H1 (cell line): ENCODE results near the gene SMCHD1. TPM values are rescaled to one million over a fixed set of nuclear protein-coding genes. Genes with fewer than 3 reads are reported as not detected.

ENCODE experiments used
- CTCF ChIA-PET: fragments of 300-600 bp; sonication (Branson Sonifier 250); formaldehyde crosslinking; loops from one replicate; lab custom pipeline; 2021; ENCODE audit not compliant: partially characterized antibody; lab: Charles Lee
- POLR2A ChIA-PET: fragments of 300-600 bp; sonication (Branson Sonifier 250); formaldehyde crosslinking; loops from one replicate; lab custom pipeline; 2021; ENCODE audit warnings: inconsistent platforms; ENCODE audit not compliant: partially characterized antibody; lab: Charles Lee
- DNase-seq, 2 experiments: peaks; one replicate each; pipeline versions ENCODE4 v3.0.0 to v3.0.0-alpha.2; 2010 to 2022; ENCODE audit warnings: low spot score in 2 of 2, low read depth in 1 of 2, mixed read lengths in 1 of 2
- FAIRE-seq: peaks from 2 replicates; lab custom pipeline; 2011; peaks lifted over from hg19 to GRCh38; lab: Jason Lieb, UNC
- H2AFZ ChIP-seq: 2 replicates; pipeline ENCODE4 v1.8.1; 2012; ENCODE audit warnings: low read length, inconsistent platforms
- H2AK5ac ChIP-seq: 2 replicates; pipeline ENCODE4 v1.6.1; 2013; ENCODE audit warnings: low read depth, low read length
- H2BK120ac ChIP-seq: replicated peaks from 2 replicates; pipeline ENCODE3; 2013; ENCODE audit warnings: low read depth, low read length, inconsistent platforms
- H2BK12ac ChIP-seq: 2 replicates; pipeline ENCODE4 v1.6.1; 2013; ENCODE audit warnings: low read depth, low read length
- H2BK15ac ChIP-seq: 2 replicates; pipeline ENCODE4 v1.6.1; 2013; ENCODE audit warnings: low read length
- H2BK20ac ChIP-seq: 2 replicates; pipeline ENCODE4 v1.6.1; 2013; ENCODE audit warnings: low read length
- H2BK5ac ChIP-seq: 2 replicates; pipeline ENCODE4 v1.6.1; 2013; ENCODE audit warnings: low read depth, low read length
- H3K14ac ChIP-seq: 2 replicates; pipeline ENCODE4 v1.6.1; 2013; ENCODE audit warnings: inconsistent platforms; ENCODE audit not compliant: insufficient read length
- H3K18ac ChIP-seq: 2 replicates; pipeline ENCODE4 v1.6.1; 2013; ENCODE audit warnings: low read length; ENCODE audit errors: extremely low read depth
- H3K23ac ChIP-seq: 2 replicates; pipeline ENCODE4 v1.6.1; 2013; ENCODE audit warnings: inconsistent platforms; ENCODE audit not compliant: insufficient read length
- H3K23me2 ChIP-seq: 2 replicates; pipeline ENCODE4 v1.6.1; 2013; ENCODE audit warnings: low read depth, low read length
- H3K27ac ChIP-seq: 2 replicates; pipeline ENCODE4 v1.6.1; 2011; ENCODE audit warnings: low read depth, low read length, inconsistent platforms
- H3K27me3 ChIP-seq, 4 experiments: replicated peaks in 1 of 4; 1 replicate in 1 of 4; 2 replicates in 3 of 4; pipeline versions ENCODE4 v1.6.1 to v1.8.1; 2011 to 2013; ENCODE audit warnings: low read length in 3 of 4, mild to moderate bottlenecking in 3 of 4, inconsistent platforms in 2 of 4, mixed read lengths in 2 of 4, moderate library complexity in 1 of 4; ENCODE audit not compliant: control insufficient read depth in 3 of 4, insufficient read depth in 3 of 4; ENCODE audit errors: extremely low read depth in 1 of 4
- H3K36me3 ChIP-seq, 4 experiments: 2 replicates each; pipeline versions ENCODE4 v1.6.1 to v1.8.1; 2011 to 2013; ENCODE audit warnings: mild to moderate bottlenecking in 4 of 4, low read length in 3 of 4, moderate library complexity in 2 of 4, control low read depth in 1 of 4, inconsistent platforms in 1 of 4; ENCODE audit not compliant: insufficient read depth in 4 of 4, control insufficient read depth in 2 of 4
- H3K4ac ChIP-seq: replicated peaks from 2 replicates; pipeline ENCODE3; 2013; ENCODE audit warnings: low read length, low read depth, mixed read lengths, inconsistent platforms; ENCODE audit not compliant: insufficient read length
- H3K4me1 ChIP-seq, 4 experiments: replicated peaks in 1 of 4; 1 replicate in 1 of 4; 2 replicates in 3 of 4; pipeline versions ENCODE4 v1.6.1 to v1.8.1; 2011 to 2013; ENCODE audit warnings: low read length in 3 of 4, inconsistent platforms in 2 of 4, mixed read lengths in 1 of 4; ENCODE audit not compliant: insufficient read depth in 4 of 4, control insufficient read depth in 3 of 4
- H3K4me2 ChIP-seq, 2 experiments: 2 replicates each; pipeline versions ENCODE4 v1.6.1 to v1.8.1; 2011 to 2013; ENCODE audit warnings: low read depth in 2 of 2, low read length in 2 of 2, control low read depth in 1 of 2, inconsistent platforms in 1 of 2, mild to moderate bottlenecking in 1 of 2; ENCODE audit not compliant: insufficient read depth in 1 of 2
- H3K4me3 ChIP-seq, 4 experiments: fragments of 200-600, 300-600 bp in 1 of 4; sonication (generic), shearing (Covaris generic), sonication (Bioruptor Twin) in 1 of 4; 2 replicates each; pipeline versions ENCODE4 v1.5.1 to v1.8.1; 2011 to 2016; ENCODE audit warnings: low read length in 4 of 4, low read depth in 3 of 4, control low read depth in 2 of 4, inconsistent platforms in 2 of 4, mild to moderate bottlenecking in 2 of 4, mixed read lengths in 1 of 4, moderate library complexity in 1 of 4; ENCODE audit not compliant: insufficient read depth in 2 of 4; ENCODE audit errors: extremely low read depth in 1 of 4
- H3K56ac ChIP-seq: replicated peaks from 2 replicates; pipeline ENCODE3; 2013; ENCODE audit warnings: low read depth, mild to moderate bottlenecking, mixed read lengths, low read length, inconsistent platforms; ENCODE audit not compliant: insufficient read length
- H3K79me1 ChIP-seq: 2 replicates; pipeline ENCODE4 v1.6.1; 2013; ENCODE audit warnings: low read depth, low read length, control low read depth
- H3K79me2 ChIP-seq, 2 experiments: 2 replicates each; pipeline versions ENCODE4 v1.6.1 to v1.8.1; 2012 to 2013; ENCODE audit warnings: low read length in 2 of 2, mild to moderate bottlenecking in 2 of 2, inconsistent platforms in 1 of 2; ENCODE audit not compliant: insufficient read depth in 2 of 2, control insufficient read depth in 1 of 2
- H3K9ac ChIP-seq, 4 experiments: replicated peaks in 1 of 4; 1 replicate in 1 of 4; 2 replicates in 3 of 4; pipeline versions ENCODE4 v1.6.1 to v1.8.1; 2011 to 2013; ENCODE audit warnings: low read depth in 3 of 4, low read length in 3 of 4, control low read depth in 2 of 4, mild to moderate bottlenecking in 2 of 4, moderate library complexity in 2 of 4, inconsistent platforms in 1 of 4; ENCODE audit errors: extremely low read depth in 1 of 4
- H3K9me3 ChIP-seq, 2 experiments: 2 replicates each; pipeline versions ENCODE4 v1.6.1 to v1.8.1; 2012 to 2013; ENCODE audit warnings: mild to moderate bottlenecking in 2 of 2, moderate library complexity in 2 of 2, control low read depth in 1 of 2, inconsistent platforms in 1 of 2, low read depth in 1 of 2, low read length in 1 of 2, mixed read lengths in 1 of 2; ENCODE audit not compliant: insufficient read depth in 2 of 2
- H4K20me1 ChIP-seq, 2 experiments: replicated peaks in 1 of 2; 2 replicates each; pipeline versions ENCODE3 to v1.8.1; 2011 to 2013; ENCODE audit warnings: inconsistent platforms in 2 of 2, low read length in 2 of 2, mild to moderate bottlenecking in 1 of 2; ENCODE audit not compliant: insufficient read depth in 2 of 2, control insufficient read depth in 1 of 2
- H4K5ac ChIP-seq: 2 replicates; pipeline ENCODE4 v1.6.1; 2013; ENCODE audit warnings: low read length, low read depth, mixed read lengths, inconsistent platforms; ENCODE audit not compliant: insufficient read length
- H4K8ac ChIP-seq: 2 replicates; pipeline ENCODE4 v1.8.0; 2013; ENCODE audit warnings: mild to moderate bottlenecking, moderate library complexity, low read length, inconsistent platforms; ENCODE audit not compliant: insufficient read depth; ENCODE audit errors: extremely low read depth
- H4K91ac ChIP-seq: replicated peaks from 2 replicates; pipeline ENCODE3; 2013; ENCODE audit warnings: low read length, mixed read lengths, inconsistent platforms; ENCODE audit not compliant: insufficient read length
- ASH2L ChIP-seq: fragments of 200-600, 300-600 bp; sonication (generic); IDR thresholded peaks from one replicate; pipeline ENCODE4 v1.7.1; 2017; ENCODE audit warnings: low read length
- BACH1 ChIP-seq: IDR thresholded peaks from 2 replicates; pipeline ENCODE4 v1.6.1; 2012; ENCODE audit warnings: low read length, improper control_type of control experiment
- CTCF ChIP-seq, 3 experiments: IDR thresholded peaks; 1 replicate in 2 of 3; 2 replicates in 1 of 3; pipeline versions ENCODE4 v1.5.1 to v1.6.1; 2011; ENCODE audit warnings: low read length in 3 of 3, mild to moderate bottlenecking in 3 of 3, inconsistent platforms in 2 of 3, low read depth in 1 of 3, moderate library complexity in 1 of 3; ENCODE audit not compliant: insufficient read depth in 1 of 3; ENCODE audit errors: control extremely low read depth in 1 of 3
- E2F6 ChIP-seq: IDR thresholded peaks from 2 replicates; pipeline ENCODE4 v1.6.1; 2012; ENCODE audit warnings: inconsistent platforms
- EGR1 ChIP-seq: IDR thresholded peaks from 2 replicates; pipeline ENCODE4 v1.6.1; 2011; ENCODE audit warnings: low read depth, low read length, borderline replicate concordance
- JUN ChIP-seq: IDR thresholded peaks from 2 replicates; pipeline ENCODE4 v1.6.1; 2011; ENCODE audit warnings: low read depth, mild to moderate bottlenecking, improper control_type of control experiment, low read length
- NANOG ChIP-seq: IDR thresholded peaks from 2 replicates; pipeline ENCODE4 v1.6.1; 2011; ENCODE audit warnings: low read length, low read depth, mild to moderate bottlenecking, inconsistent platforms; ENCODE audit not compliant: insufficient read depth, poor library complexity, severe bottlenecking
- NRF1 ChIP-seq: IDR thresholded peaks from 2 replicates; pipeline ENCODE4 v1.6.1; 2011; ENCODE audit warnings: mild to moderate bottlenecking, low read depth, low read length, improper control_type of control experiment
- SIN3A ChIP-seq, 2 experiments: IDR thresholded peaks in 1 of 2; conservative IDR thresholded peaks in 1 of 2; 2 replicates each; pipeline ENCODE4 v1.6.1; 2011 to 2012; ENCODE audit warnings: low read length in 2 of 2, improper control_type of control experiment in 1 of 2, low read depth in 1 of 2, mild to moderate bottlenecking in 1 of 2
- SIX5 ChIP-seq: IDR thresholded peaks from 2 replicates; pipeline ENCODE4 v1.6.1; 2011; ENCODE audit warnings: mild to moderate bottlenecking, low read depth, low read length
- SRF ChIP-seq: IDR thresholded peaks from 2 replicates; pipeline ENCODE4 v1.6.1; 2011; ENCODE audit warnings: mild to moderate bottlenecking, low read depth, low read length, moderate library complexity
- TBP ChIP-seq: IDR thresholded peaks from 2 replicates; pipeline ENCODE4 v1.6.1; 2011; ENCODE audit warnings: low read depth, low read length, improper control_type of control experiment
- WGBS, 2 experiments: shearing (Covaris generic) in 1 of 2; methylation state at CpG; one replicate each; pipeline versions ENCODE4 v1.1.6 to v1.1.7; 2013 to 2015; ENCODE audit warnings: low lambda C conversion rate in 2 of 2, mixed read lengths in 2 of 2, inconsistent platforms in 1 of 2, low coverage in 1 of 2, missing lambda C conversion rate in 1 of 2; ENCODE audit not compliant: insufficient replicate concordance in 2 of 2, insufficient coverage in 1 of 2, insufficient read length in 1 of 2; ENCODE audit errors: extremely low coverage in 1 of 2, missing lambda C conversion rate in 1 of 2; 5-methylcytosine and 5-hydroxymethylcytosine counted together
- polyA plus RNA-seq, 7 experiments: library from polyadenylated mRNA; depleted of rRNA in 3 of 7; stranded (reverse) in 5 of 7; unstranded in 2 of 7; fragments of >200 nt in 5 of 7; fragments of 200-250 nt in 2 of 7; gene quantifications; 1 replicate in 5 of 7; 2 replicates in 1 of 7; 4 replicates in 1 of 7; pipeline versions ENCODE4 v1.2.1 to v1.2.3, GENCODE V29; 2011 to 2013; ENCODE audit warnings: missing spikeins in 2 of 7, mixed read lengths in 2 of 7
- total RNA-seq: library from RNA; stranded (reverse); fragmentation: NEBNext Ultra II Directional; extraction: Animal tissue kit (Norgen Biotek cat#: 25700); gene quantifications from 2 replicates; pipeline ENCODE4 v1.2.1, GENCODE V29; 2021

The SMCHD1 gene
- total and polyA plus RNA-seq, 2 of the 8 experiments (the other 6 are each of a cell fraction or from before 2014, with no cell fraction given): 9.3 to 32.0 TPM

GRCh38 chr18:2758309-2758708, 102.8 kb downstream of the SMCHD1 start:
- FAIRE-seq (no peak), DNase-seq (no peak)
- no peak overlapping the region for H3K27ac ChIP-seq
- H4K91ac ChIP-seq: no peak overlapping the region
- no peaks in the 10 kb centered on the region for H3K23me2 ChIP-seq
- no peaks in the 10 kb centered on the region for H3K4me1 ChIP-seq
- H3K56ac ChIP-seq: no peak overlapping the region
- no peak overlapping the region for H3K23ac ChIP-seq
- CTCF ChIA-PET: no interaction called here
- H4K20me1 ChIP-seq: no peaks in the 10 kb centered on the region
- no peak overlapping the region for H3K4me2 ChIP-seq
- no peaks in the 10 kb centered on the region for H3K79me2 ChIP-seq
- no peak overlapping the region for H2BK20ac ChIP-seq
- no peaks in the 10 kb centered on the region for H3K27me3 ChIP-seq
- no peak overlapping the region for H4K5ac ChIP-seq
- H2BK15ac ChIP-seq: no peak overlapping the region
- no peak overlapping the region for H3K14ac ChIP-seq
- H2BK12ac ChIP-seq: no peak overlapping the region
- H2BK5ac ChIP-seq: no peak overlapping the region
- no peak overlapping the region for H4K8ac ChIP-seq
- H3K79me1 ChIP-seq: no peaks in the 10 kb centered on the region
- H3K18ac ChIP-seq: no peak overlapping the region
- no peaks in the 10 kb centered on the region for H3K9me3 ChIP-seq
- POLR2A ChIA-PET: no interaction called here
- WGBS, 2 experiments: 74% methylated on average over 1 of the region's 1 CpG; no CpG with 5 or more reads in 1 of the 2 experiments
- H2BK120ac ChIP-seq: no peak overlapping the region
- H3K4me3 ChIP-seq: no peak overlapping the region
- peaks cover 0 to 19% (median 6%) of the 10 kb centered on the region in 4 experiments; a peak in 4 of 8 replicates for H3K36me3 ChIP-seq
- H2AK5ac ChIP-seq: no peak overlapping the region
- no peak overlapping the region for H2AFZ ChIP-seq
- H3K9ac ChIP-seq: no peak overlapping the region
- no peak overlapping the region for H3K4ac ChIP-seq
- no peak for TF ChIP-seq ASH2L
- no peak for TF ChIP-seq E2F6
- TF ChIP-seq SRF: no peak
- TF ChIP-seq TBP: no peak
- no peak for TF ChIP-seq BACH1
- no peak for TF ChIP-seq SIX5
- TF ChIP-seq SIN3A (conservative IDR thresholded peaks at IDR 0.05 in 1 of 2, IDR thresholded peaks at IDR 0.05 in 1 of 2; ENCODE audit: low read depth in 1 of 2, low read length in 2 of 2): no peak
- TF ChIP-seq CTCF (IDR thresholded peaks at IDR 0.05; ENCODE audit: control extremely low read depth in 1 of 3, insufficient read depth in 1 of 3, low read depth in 1 of 3, low read length in 3 of 3): no peak
- TF ChIP-seq NRF1: no peak
- no peak for TF ChIP-seq JUN
- no peak for TF ChIP-seq NANOG
- no peak for TF ChIP-seq EGR1
